Activated T-cell treated with anti-CD3 and anti-CD28 coated beads, Interleukin-2, amount 50 U/mL, for 4 hours (primary cell): ENCODE data around the gene CHRD. TPM values are rescaled to one million over a fixed set of nuclear protein-coding genes. Genes with fewer than 3 reads are reported as not detected.

ENCODE experiments used
- ATAC-seq, 2 donors: fragments of 200-7000 bp; cut with Tn5 transposase; one replicate each; pipeline ENCODE4 v1.10.0; 2021
- DNase-seq: peaks from one replicate; pipeline ENCODE4 v3.0.0-alpha.2; 2020
- H3K27me3 Mint-ChIP-seq: one replicate; pipeline ENCODE4 v1.8.0; 2021; ENCODE audit warnings: low read depth, mixed read lengths
- H3K36me3 Mint-ChIP-seq: one replicate; pipeline ENCODE4 v1.8.0; 2022; ENCODE audit warnings: mixed read lengths; ENCODE audit not compliant: insufficient read depth
- H3K4me1 Mint-ChIP-seq: one replicate; pipeline ENCODE4 v1.8.0; 2021; ENCODE audit warnings: low read depth, mixed read lengths
- H3K4me3 Mint-ChIP-seq: one replicate; pipeline ENCODE4 v1.8.0; 2021; ENCODE audit warnings: mild to moderate bottlenecking, moderate library complexity, mixed read lengths
- H3K9me3 Mint-ChIP-seq: one replicate; pipeline ENCODE4 v1.8.0; 2021; ENCODE audit warnings: mixed read lengths
- total RNA-seq, 3 donors: library from RNA; stranded (reverse); gene quantifications; one replicate each; pipeline ENCODE4 v1.2.1, GENCODE V29; 2021

Gene CHRD
- total RNA-seq, 3 donors from 2014 or later, result 0.11 to 0.33 TPM; not detected in 1

- Mint-ChIP-seq H3K4me1 (peaks cover 2% of the 10 kb centered on the region), H3K27me3 (no peaks in the 10 kb centered on the region), H3K4me3 (no peak overlapping the region), H3K9me3 (no peaks in the 10 kb centered on the region), H3K36me3 (peaks cover 3% of the 10 kb centered on the region)
- ATAC-seq, result no peak
- no peak for DNase-seq
These were observed 26.8 kb upstream of the CHRD start for GRCh38 chr3:184352897-184353545.

- Mint-ChIP-seq H3K4me3 (no peak overlapping the region), H3K27me3 (no peaks in the 10 kb centered on the region), H3K9me3 (no peaks in the 10 kb centered on the region), H3K36me3 (peaks cover 3% of the 10 kb centered on the region), H3K4me1 (peaks cover 2% of the 10 kb centered on the region)
- DNase-seq (no peak), ATAC-seq (no peak)
These were observed 26.3 kb upstream of the CHRD start for GRCh38 chr3:184353546-184353941.

- Mint-ChIP-seq H3K4me3 (no peak overlapping the region), H3K4me1 (peaks cover 2% of the 10 kb centered on the region), H3K27me3 (no peaks in the 10 kb centered on the region), H3K9me3 (no peaks in the 10 kb centered on the region), H3K36me3 (peaks cover 3% of the 10 kb centered on the region)
- peak; percentile 63 to 74 for ATAC-seq
- peak; percentile 68 for DNase-seq
These were observed 25.6 kb upstream of the CHRD start for GRCh38 chr3:184354121-184354728.

GRCh38 chr3:184354754-184355153 lies 25.1 kb upstream of the CHRD start:
- no peaks in the 10 kb centered on the region for H3K27me3 Mint-ChIP-seq
- H3K36me3 Mint-ChIP-seq, result peaks cover 3% of the 10 kb centered on the region
- H3K9me3 Mint-ChIP-seq, result no peaks in the 10 kb centered on the region
- peaks cover 2% of the 10 kb centered on the region for H3K4me1 Mint-ChIP-seq
- no peak overlapping the region for H3K4me3 Mint-ChIP-seq
- ATAC-seq (no peak), DNase-seq (no peak)

GRCh38 chr3:184355261-184356040 lies 24.4 kb upstream of the CHRD start:
- peaks cover 2% of the 10 kb centered on the region for H3K4me1 Mint-ChIP-seq
- no peak for DNase-seq
- H3K27me3 Mint-ChIP-seq, result no peaks in the 10 kb centered on the region
- H3K9me3 Mint-ChIP-seq, result no peaks in the 10 kb centered on the region
- H3K36me3 Mint-ChIP-seq, result peaks cover 3% of the 10 kb centered on the region
- H3K4me3 Mint-ChIP-seq, result no peak overlapping the region
- ATAC-seq, result no peak

- Mint-ChIP-seq H3K9me3 (no peaks in the 10 kb centered on the region), H3K4me1 (peaks cover 5% of the 10 kb centered on the region), H3K36me3 (peaks cover 3% of the 10 kb centered on the region), H3K27me3 (no peaks in the 10 kb centered on the region), H3K4me3 (no peak overlapping the region)
- ATAC-seq, result no peak
- DNase-seq, result no peak
These were observed 22.4 kb upstream of the CHRD start for GRCh38 chr3:184357248-184358123.

- Mint-ChIP-seq H3K4me3 (no peak overlapping the region), H3K36me3 (peaks cover 3% of the 10 kb centered on the region), H3K27me3 (no peaks in the 10 kb centered on the region), H3K4me1 (peaks cover 5% of the 10 kb centered on the region), H3K9me3 (no peaks in the 10 kb centered on the region)
- DNase-seq (no peak), ATAC-seq (no peak)
These were observed 21.6 kb upstream of the CHRD start for GRCh38 chr3:184358124-184358767.

GRCh38 chr3:184358921-184359350 lies 20.9 kb upstream of the CHRD start:
- peaks cover 4% of the 10 kb centered on the region for H3K4me1 Mint-ChIP-seq
- peaks cover 3% of the 10 kb centered on the region for H3K36me3 Mint-ChIP-seq
- no peaks in the 10 kb centered on the region for H3K9me3 Mint-ChIP-seq
- DNase-seq (no peak), ATAC-seq (no peak)
- no peak overlapping the region for H3K4me3 Mint-ChIP-seq
- no peaks in the 10 kb centered on the region for H3K27me3 Mint-ChIP-seq

- H3K4me1 Mint-ChIP-seq, result peaks cover 8% of the 10 kb centered on the region
- no peak overlapping the region for H3K4me3 Mint-ChIP-seq
- no peak for ATAC-seq
- no peak for DNase-seq
- H3K9me3 Mint-ChIP-seq, result no peaks in the 10 kb centered on the region
- no peaks in the 10 kb centered on the region for H3K27me3 Mint-ChIP-seq
- H3K36me3 Mint-ChIP-seq, result peaks cover 5% of the 10 kb centered on the region
These were observed 20.2 kb upstream of the CHRD start for GRCh38 chr3:184359610-184360009.

GRCh38 chr3:184360070-184360928 lies 19.6 kb upstream of the CHRD start:
- no peaks in the 10 kb centered on the region for H3K27me3 Mint-ChIP-seq
- H3K4me3 Mint-ChIP-seq, result peak overlapping the region; percentile 84
- no peak for ATAC-seq
- peaks cover 15% of the 10 kb centered on the region for H3K4me1 Mint-ChIP-seq
- no peak for DNase-seq
- peaks cover 12% of the 10 kb centered on the region for H3K36me3 Mint-ChIP-seq
- no peaks in the 10 kb centered on the region for H3K9me3 Mint-ChIP-seq

GRCh38 chr3:184360929-184361531 lies 18.8 kb upstream of the CHRD start:
- peak overlapping the region; percentile 84 for H3K4me3 Mint-ChIP-seq
- peaks cover 11% of the 10 kb centered on the region for H3K36me3 Mint-ChIP-seq
- peak; percentile 0 to 1 for ATAC-seq
- H3K9me3 Mint-ChIP-seq, result no peaks in the 10 kb centered on the region
- H3K27me3 Mint-ChIP-seq, result no peaks in the 10 kb centered on the region
- peaks cover 15% of the 10 kb centered on the region for H3K4me1 Mint-ChIP-seq
- DNase-seq, result no peak

GRCh38 chr3:184361532-184361931 lies 18.3 kb upstream of the CHRD start, which contains the start of the genes CLCN2 and POLR2H:
TSS of gene CLCN2 (minus strand) at chr3:184361605. CDS start at chr3:184361479, 126 bp downstream.
TSS of gene POLR2H (plus strand) at chr3:184361710. CDS start at chr3:184363493, 1,783 bp downstream.
- Mint-ChIP-seq H3K4me3 (peak within 1 kb of the TSS; percentile 99), H3K9me3 (no peaks in the 10 kb centered on the region), H3K4me1 (peaks cover 16% of the 10 kb centered on the region), H3K36me3 (peaks cover 12% of the 10 kb centered on the region), H3K27me3 (no peaks in the 10 kb centered on the region)
- ATAC-seq (peak; percentile 58 to 61), DNase-seq (no peak)
